Pancreas (tissue), 10 donors: ENCODE measurements around the gene KRT36. TPM values are rescaled to one million over a fixed set of nuclear protein-coding genes. Genes with fewer than 3 reads are reported as not detected.

Source experiments
- ATAC-seq, 4 donors: fragments of 200-7000 bp; cut with Tn5 transposase; one replicate each; pipeline versions ENCODE4 v1.8.0 to v1.9.1; 2020; ENCODE audit warnings: mild to moderate bottlenecking in 4 of 4, moderate library complexity in 4 of 4
- DNase-seq, 6 donors: peaks; one replicate each; pipeline ENCODE4 v3.0.0-alpha.2; 2020
- FAIRE-seq: peaks from 2 replicates; lab custom pipeline; 2012; peaks lifted over from hg19 to GRCh38; lab: Jason Lieb, UNC
- H3K27ac ChIP-seq, 4 donors: fragments of 200-600 bp; sonication (generic); 1 replicate in 3 of 4; 2 replicates in 1 of 4; pipeline versions ENCODE4 v1.5.0 to v1.8.0; 2020
- H3K27me3 ChIP-seq, 4 donors: fragments of 200-600 bp; one replicate each; pipeline ENCODE4 v1.8.0; 2021
- H3K36me3 ChIP-seq, 3 donors: fragments of 200-600 bp; sonication (generic) in 1 of 3; one replicate each; pipeline versions ENCODE4 v1.5.0 to v1.8.0; 2020 to 2021
- H3K4me1 ChIP-seq, 3 donors: fragments of 200-600 bp; one replicate each; pipeline ENCODE4 v1.8.0; 2021
- H3K4me3 ChIP-seq, 4 donors: fragments of 200-600 bp; sonication (generic) in 2 of 4; one replicate each; pipeline versions ENCODE4 v1.5.0 to v1.8.0; 2020 to 2021
- H3K9me3 ChIP-seq, 4 donors: fragments of 200-600 bp; one replicate each; pipeline ENCODE4 v1.8.0; 2021
- WGBS, 2 donors: extraction: QIAGEN DNeasy Blood & Tissue Kit; methylation state at CpG; one replicate each; pipeline ENCODE4 v1.1.7; 2013; 5-methylcytosine and 5-hydroxymethylcytosine counted together
- intact Hi-C, 3 donors: fragments of 100-400 bp; cut with DNase I; formaldehyde crosslinking; loops; one replicate each; pipeline versions ENCODE4 v1.11.1 to v1.14.2; 2022
- polyA plus RNA-seq, 2 donors: library from polyadenylated mRNA; stranded (reverse); fragments of 200-250 nt; gene quantifications; one replicate each; pipeline ENCODE4 v1.2.3, GENCODE V29; 2013
- total RNA-seq, 6 donors: library from RNA; stranded (reverse); fragmentation: NEBNext Ultra II Directional in 4 of 6; extraction: Animal tissue kit (Norgen Biotek cat#: 25700) in 4 of 6; gene quantifications; one replicate each; pipeline versions ENCODE4 v1.2.1 to v1.2.4, GENCODE V29; 2021 to 2023
- TF ChIP-seq, protein P1 (sequence below), 4 donors: fragments of 200-600 bp; sonication (generic) in 3 of 4; IDR thresholded peaks; one replicate each; pipeline versions ENCODE4 v1.5.0 to v1.8.0; 2021; ENCODE audit warnings: antibody characterized with exemption in 4 of 4
- donor health status: healthy with polysubstance abuse.
- donor health status: DM: no; HTN: no; CAD: no; lungs with moderate emphysema.
- donor health status: DM: no; HTN: no; CAD: no.
- donor health status: control.
- donor health status: control.
- donor health status: Bipolar disorder and iron deficiency.
- donor health status: DM: yes; HTN: yes; CAD: no.
- donor health status: DM: no; HTN: no; CAD: no.
- donor health status: DM: no; HTN: no; CAD: no.
- donor health status: DM: yes; HTN: yes; CAD: no.

The KRT36 gene
- total and polyA plus RNA-seq, 8 donors = not detected

DNA sequence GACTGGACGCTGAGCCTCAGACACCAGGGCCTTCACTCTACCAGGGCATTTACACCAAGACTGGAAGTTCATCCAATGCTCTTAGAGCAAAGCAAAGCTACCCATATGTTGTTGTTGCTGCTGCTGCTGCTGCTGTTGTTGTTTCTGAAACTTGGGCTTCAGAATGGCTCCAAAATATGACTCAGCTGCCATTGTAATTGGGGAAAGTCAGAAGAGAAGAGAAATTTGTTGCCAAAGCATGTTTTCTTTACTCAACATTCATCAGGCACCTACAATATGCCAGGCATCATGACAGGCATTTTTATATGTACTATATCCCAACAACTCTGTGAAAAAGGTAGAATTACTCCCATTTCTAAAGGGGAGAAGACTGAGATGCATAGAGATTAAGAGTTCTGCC, 34.5 kb downstream of the KRT36 start:
- Histone ChIP-seq H3K9me3 (no peaks in the 10 kb centered on the region), H3K36me3 (no peaks in the 10 kb centered on the region), H3K27ac (no peak overlapping the region), H3K27me3 (no peaks in the 10 kb centered on the region), H3K4me3 (no peak overlapping the region), H3K4me1 (no peaks in the 10 kb centered on the region)
- DNase-seq (no peak), FAIRE-seq (no peak), ATAC-seq (no peak)
- TF ChIP-seq, protein P1, sequence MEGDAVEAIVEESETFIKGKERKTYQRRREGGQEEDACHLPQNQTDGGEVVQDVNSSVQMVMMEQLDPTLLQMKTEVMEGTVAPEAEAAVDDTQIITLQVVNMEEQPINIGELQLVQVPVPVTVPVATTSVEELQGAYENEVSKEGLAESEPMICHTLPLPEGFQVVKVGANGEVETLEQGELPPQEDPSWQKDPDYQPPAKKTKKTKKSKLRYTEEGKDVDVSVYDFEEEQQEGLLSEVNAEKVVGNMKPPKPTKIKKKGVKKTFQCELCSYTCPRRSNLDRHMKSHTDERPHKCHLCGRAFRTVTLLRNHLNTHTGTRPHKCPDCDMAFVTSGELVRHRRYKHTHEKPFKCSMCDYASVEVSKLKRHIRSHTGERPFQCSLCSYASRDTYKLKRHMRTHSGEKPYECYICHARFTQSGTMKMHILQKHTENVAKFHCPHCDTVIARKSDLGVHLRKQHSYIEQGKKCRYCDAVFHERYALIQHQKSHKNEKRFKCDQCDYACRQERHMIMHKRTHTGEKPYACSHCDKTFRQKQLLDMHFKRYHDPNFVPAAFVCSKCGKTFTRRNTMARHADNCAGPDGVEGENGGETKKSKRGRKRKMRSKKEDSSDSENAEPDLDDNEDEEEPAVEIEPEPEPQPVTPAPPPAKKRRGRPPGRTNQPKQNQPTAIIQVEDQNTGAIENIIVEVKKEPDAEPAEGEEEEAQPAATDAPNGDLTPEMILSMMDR (IDR thresholded peaks at IDR 0.05) = no peak
- intact Hi-C loops = no loop called here
- WGBS, 2 donors = 65 to 67% methylated on average over 1 of the region's 1 CpG

DNA sequence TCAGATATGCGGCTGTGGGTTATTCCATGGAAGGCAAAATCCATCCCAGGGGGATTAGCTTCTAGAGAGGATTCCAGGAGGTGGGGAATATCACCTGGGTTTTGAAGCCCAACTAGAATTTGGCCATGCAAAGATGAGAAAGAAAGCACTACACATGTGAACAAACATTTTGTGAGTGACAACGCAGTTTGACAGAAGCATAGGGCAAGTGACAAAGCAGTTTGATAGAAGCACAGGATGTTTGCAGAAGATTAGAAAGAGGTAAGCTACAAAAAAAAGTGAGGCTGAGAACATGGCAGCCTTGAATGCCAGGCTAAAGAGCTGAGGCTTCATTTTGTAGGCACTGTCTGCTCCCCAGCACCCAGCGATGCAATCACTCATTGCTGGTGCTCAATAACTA, 36.6 kb downstream of the KRT36 start:
- Histone ChIP-seq H3K9me3 (no peaks in the 10 kb centered on the region), H3K4me3 (no peak overlapping the region), H3K27ac (no peak overlapping the region), H3K27me3 (no peaks in the 10 kb centered on the region), H3K4me1 (no peaks in the 10 kb centered on the region), H3K36me3 (no peaks in the 10 kb centered on the region)
- TF ChIP-seq, protein P1 (IDR thresholded peaks at IDR 0.05) = no peak
- 64 to 68% methylated on average over 3 of the region's 3 CpGs for WGBS, 2 donors
- intact Hi-C loops = no loop called here
- FAIRE-seq (no peak), DNase-seq (no peak), ATAC-seq (no peak)

DNA sequence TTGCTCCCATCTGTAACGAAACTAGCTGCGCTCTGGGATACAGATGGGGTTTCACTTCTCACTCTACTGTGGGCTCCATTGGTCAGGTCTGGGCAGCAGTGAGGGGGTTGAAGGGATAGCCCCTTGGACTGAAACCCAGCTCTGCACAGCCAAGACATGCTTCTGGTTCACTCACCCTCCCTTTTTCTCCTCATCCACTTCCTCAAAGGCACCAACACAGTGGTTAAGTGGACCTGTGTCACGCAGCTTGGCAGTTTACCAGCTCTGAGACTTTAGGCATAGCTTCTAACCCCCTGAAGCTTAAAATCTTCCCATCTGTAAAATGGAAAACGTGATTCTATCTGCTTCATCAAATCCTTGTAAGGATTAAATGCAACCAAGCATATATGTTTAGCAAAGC, 37.4 kb downstream of the KRT36 start:
- Histone ChIP-seq H3K9me3 (no peaks in the 10 kb centered on the region), H3K27ac (no peak overlapping the region), H3K4me1 (no peaks in the 10 kb centered on the region), H3K4me3 (no peak overlapping the region), H3K36me3 (no peaks in the 10 kb centered on the region), H3K27me3 (no peaks in the 10 kb centered on the region)
- DNase-seq = no peak
- no peak for ATAC-seq
- no peak for FAIRE-seq
- TF ChIP-seq, protein P1 (IDR thresholded peaks at IDR 0.05) = no peak
- intact Hi-C loops = no loop called here
- WGBS, 2 donors = 47 to 66% methylated on average over 4 of the region's 4 CpGs

DNA sequence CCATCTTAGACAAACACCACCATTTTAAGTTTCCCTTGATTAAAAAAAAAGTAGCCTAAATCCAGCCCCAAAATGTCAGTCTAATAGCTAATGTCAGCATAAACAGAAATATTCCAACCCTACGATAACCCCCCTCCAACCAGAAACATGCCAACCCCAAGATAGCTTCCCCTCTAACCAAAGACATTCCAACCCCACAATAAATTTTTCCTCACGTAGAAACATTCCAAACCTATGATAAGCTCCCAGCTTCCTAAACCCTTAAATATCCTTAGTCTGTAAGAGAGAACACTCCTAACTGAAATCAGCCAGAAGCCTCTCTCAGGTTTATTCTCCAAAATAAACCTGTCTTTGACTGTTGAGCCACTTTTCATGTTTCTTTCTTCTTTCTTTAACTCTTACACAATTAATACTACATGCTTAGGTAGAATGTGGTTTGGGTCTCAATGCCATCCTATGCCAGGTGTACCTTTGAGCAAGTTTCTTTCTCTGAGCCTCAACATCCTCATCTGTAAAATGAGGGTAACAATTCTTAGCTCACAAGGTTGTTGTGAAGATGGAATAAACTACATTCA, 38.5 kb downstream of the KRT36 start:
- Histone ChIP-seq H3K27ac (no peak overlapping the region), H3K4me3 (no peak overlapping the region), H3K4me1 (no peaks in the 10 kb centered on the region), H3K27me3 (no peaks in the 10 kb centered on the region), H3K9me3 (no peaks in the 10 kb centered on the region), H3K36me3 (no peaks in the 10 kb centered on the region)
- FAIRE-seq = no peak
- no peak for ATAC-seq
- 59 to 66% methylated on average over 2 of the region's 2 CpGs for WGBS, 2 donors
- intact Hi-C loops = no loop called here
- TF ChIP-seq, protein P1 (IDR thresholded peaks at IDR 0.05) = no peak
- DNase-seq = no peak

DNA sequence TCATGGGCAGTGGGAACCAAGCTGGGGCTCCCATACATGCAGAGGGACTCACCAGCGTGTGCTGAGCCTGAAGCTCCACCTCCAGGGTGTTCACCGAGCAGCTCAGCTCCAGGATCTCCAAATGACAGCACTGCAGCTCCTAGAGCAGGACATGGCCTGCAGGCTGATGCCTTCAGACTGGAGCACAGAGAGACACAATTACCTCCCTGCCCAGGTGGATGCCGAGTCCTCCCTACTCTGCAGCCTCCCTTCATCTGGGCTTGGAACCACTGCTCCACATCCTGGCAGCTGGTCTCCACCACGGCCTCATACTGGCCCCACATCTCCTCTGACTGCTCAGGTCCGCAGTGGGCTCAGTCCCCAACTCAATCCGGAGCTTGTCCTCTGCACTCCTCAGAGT, 40.7 kb downstream of the KRT36 start:
- Histone ChIP-seq H3K4me3 (no peak overlapping the region), H3K27me3 (no peaks in the 10 kb centered on the region), H3K4me1 (no peaks in the 10 kb centered on the region), H3K9me3 (no peaks in the 10 kb centered on the region), H3K27ac (no peak overlapping the region), H3K36me3 (no peaks in the 10 kb centered on the region)
- DNase-seq (no peak), ATAC-seq (no peak), FAIRE-seq (no peak)
- intact Hi-C loops = no loop called here
- 60 to 65% methylated on average over 6 of the region's 6 CpGs for WGBS, 2 donors
- TF ChIP-seq, protein P1 (IDR thresholded peaks at IDR 0.05) = no peak
